ENCODE results near the gene RCAN2.

The RCAN2 gene

GRCh38 chr6:46331461-46331860 lies 159.8 kb downstream of the RCAN2 start:
- no peak for TF ChIP-seq CTCF (IDR thresholded peaks at IDR 0.05; ENCODE audit: low read depth, low read length)
- H3K4me3 ChIP-seq (ENCODE audit: low read depth, low read length): no peak overlapping the region

GRCh38 chr6:46329568-46329967 lies 161.7 kb downstream of the RCAN2 start:
- no peak overlapping the region for H3K4me3 ChIP-seq (ENCODE audit: low read depth, low read length)
- TF ChIP-seq CTCF (IDR thresholded peaks at IDR 0.05; ENCODE audit: low read depth, low read length): no peak

- no peak overlapping the region for H3K4me3 ChIP-seq (ENCODE audit: low read depth, low read length)
- TF ChIP-seq CTCF (IDR thresholded peaks at IDR 0.05; ENCODE audit: low read depth, low read length): no peak
Measured at GRCh38 chr6:46327779-46328178, 163.5 kb downstream of the RCAN2 start.

GRCh38 chr6:46325561-46326530 lies 165.4 kb downstream of the RCAN2 start:
- H3K4me3 ChIP-seq (ENCODE audit: low read depth, low read length): no peak overlapping the region
- no peak for TF ChIP-seq CTCF (IDR thresholded peaks at IDR 0.05; ENCODE audit: low read depth, low read length)

- TF ChIP-seq CTCF (IDR thresholded peaks at IDR 0.05; ENCODE audit: low read depth, low read length): no peak
Measured at GRCh38 chr6:46324706-46325105, 166.5 kb downstream of the RCAN2 start.

GRCh38 chr6:46323966-46324622 lies 167.2 kb downstream of the RCAN2 start:
- TF ChIP-seq CTCF (IDR thresholded peaks at IDR 0.05; ENCODE audit: low read depth, low read length): no peak
- H3K4me3 ChIP-seq (ENCODE audit: low read depth, low read length): no peak overlapping the region

More at GRCh38 chr6:46324706-46325105, 166.5 kb downstream of the RCAN2 start:
- H3K4me3 ChIP-seq (ENCODE audit: low read depth, low read length): no peak overlapping the region
